NCI-H187 treated with DMSO at 0.1 percent for 48 hours (cell line): Measurements from ENCODE around the gene CENPE.

ENCODE experiments used
- DNase-seq: peaks from one replicate; lab custom pipeline; 2025; lab: John Stamatoyannopoulos, UW

The CENPE gene

GRCh38 chr4:103076747-103077347 is 121.3 kb downstream of the CENPE start, which contains the start of gene SLC9B2:
SLC9B2 (minus strand) TSS chr4:103076761; CDS start chr4:103067550, 9,211 bp downstream.
- no peak for DNase-seq

DNA sequence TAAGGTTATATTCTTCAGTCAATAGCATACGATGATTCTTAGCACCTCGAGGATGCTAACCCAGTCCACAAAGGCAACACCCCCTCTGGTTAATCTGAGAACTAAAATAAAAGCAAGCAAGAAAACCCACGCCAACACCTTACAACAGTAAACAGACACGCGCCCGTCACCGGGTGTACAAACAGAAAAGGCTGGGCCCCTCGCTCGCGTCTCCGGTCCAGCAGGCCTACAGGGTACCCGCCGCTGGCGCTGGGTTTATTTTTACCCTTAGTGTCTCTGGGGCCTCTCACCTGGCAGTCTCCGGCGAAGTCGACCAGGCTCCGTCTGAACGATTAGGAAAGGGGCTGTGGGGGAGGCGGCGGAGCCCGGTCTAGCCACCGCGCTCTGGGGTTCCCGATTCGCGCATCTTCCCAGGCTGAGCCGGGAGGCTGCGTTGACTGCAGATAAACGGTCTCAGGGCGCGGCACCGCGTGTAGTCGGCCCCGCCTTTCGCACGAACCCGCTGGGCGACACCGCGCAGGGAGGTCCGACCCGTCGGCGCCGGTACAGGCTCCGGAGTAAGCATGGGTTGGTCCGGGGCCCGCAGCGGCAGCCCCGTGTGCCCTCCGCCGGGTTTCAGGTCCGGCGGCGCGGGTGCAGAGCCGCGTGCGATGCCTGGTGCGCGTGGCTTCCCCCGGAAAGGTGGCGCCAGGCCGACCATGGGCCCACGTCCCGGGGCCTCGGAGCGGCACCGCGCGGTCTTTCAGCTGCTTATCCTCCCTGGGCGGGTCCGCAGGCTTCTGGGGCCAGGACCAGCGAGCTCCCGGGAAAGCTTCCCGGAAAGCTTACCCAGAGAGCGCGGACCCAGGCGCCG is 122.0 kb downstream of the CENPE start:
- DNase-seq, result no peak

DNA sequence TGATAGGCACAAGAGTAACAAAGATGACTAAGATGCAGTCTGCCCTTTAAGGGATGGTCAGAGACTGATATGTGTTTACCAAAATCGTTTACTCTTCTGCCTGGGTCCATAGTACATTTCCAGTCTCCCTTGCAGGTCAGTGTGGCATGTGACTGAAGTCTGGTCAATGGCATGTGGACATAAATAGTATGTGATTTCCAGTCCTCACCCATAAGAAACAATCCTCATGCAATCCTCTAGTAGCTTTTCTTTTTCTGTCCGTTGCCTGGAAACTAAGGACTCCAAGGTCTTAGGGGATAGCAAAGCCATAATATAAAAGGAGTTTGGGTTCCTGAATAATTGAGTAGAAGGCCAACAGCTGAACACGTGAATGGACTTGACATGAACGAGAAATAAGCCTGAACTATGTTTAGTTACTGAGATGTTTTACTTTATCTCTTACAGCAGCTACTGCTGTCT is 122.7 kb downstream of the CENPE start:
- DNase-seq, result no peak

DNA sequence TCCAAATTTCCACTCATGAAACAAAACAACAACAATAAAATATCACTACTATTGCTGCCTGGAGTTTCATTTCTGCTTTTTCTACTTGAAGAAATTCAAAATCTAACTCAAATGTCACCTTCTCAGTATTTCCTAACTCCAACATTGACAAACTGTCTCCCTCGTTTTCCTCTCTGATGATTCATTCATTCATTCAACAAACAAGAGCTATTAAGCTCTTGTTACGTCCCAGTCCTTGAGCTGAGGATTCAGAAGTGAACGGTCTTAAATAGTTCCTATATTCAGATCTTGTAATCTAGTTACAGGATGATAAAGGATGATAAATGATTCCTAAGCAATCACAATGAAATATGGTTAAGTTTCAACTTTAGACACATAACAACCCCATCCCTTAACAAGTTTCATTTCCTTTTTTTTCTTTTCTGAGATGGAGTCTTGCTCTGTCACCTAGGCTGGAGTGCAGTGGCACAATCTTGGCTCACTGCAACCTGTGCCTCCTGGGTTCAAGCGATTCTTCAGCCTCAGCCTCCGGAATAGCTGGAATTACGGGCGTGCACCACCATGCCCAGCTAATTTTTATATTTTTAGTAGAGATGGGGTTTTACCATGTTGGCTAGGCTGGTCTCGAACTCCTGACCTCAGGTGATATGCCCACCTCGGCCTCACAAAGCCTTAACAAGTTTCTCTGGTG is 123.3 kb downstream of the CENPE start:
- DNase-seq, result no peak

- no peak for DNase-seq
Observed at GRCh38 chr4:103073792-103074438, 124.2 kb downstream of the CENPE start.

- no peak for DNase-seq
Observed at GRCh38 chr4:103067841-103068547, 130.1 kb downstream of the CENPE start.

DNA sequence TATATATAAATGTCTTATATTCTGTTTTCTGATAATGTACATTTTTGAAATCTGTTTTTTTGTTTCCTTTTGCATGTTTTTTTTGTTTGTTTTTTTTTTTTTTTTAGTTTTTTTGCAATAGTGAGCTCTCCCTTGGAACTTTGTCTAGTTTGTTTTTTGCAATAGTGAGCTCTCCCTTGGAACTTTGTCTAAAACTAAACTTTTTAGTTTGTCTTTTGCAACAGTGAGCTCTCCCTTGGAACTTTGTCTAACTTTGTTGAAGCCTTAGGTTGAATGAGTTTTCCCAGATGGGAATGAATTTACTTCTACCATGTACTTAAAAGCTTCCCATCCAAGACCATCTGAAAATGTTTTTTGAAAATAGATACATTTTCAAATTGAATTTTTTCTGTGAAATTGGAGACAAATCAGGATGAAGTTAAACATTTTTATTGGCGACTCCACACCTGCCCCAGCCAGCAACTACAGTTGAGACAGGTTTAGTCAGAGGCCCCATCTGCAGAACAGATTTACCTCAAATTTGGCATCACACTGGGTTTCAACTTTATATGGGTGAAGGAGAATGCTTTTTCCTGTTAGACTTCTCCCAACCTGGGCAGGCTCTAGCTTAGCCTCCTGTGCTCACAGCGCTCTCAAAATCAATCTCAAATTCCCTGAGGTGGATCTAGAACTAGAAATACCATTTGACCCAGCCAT is 137.5 kb downstream of the CENPE start:
- no peak for DNase-seq
